ENCODE data around the gene ATXN7.

ATXN7 gene

DNA sequence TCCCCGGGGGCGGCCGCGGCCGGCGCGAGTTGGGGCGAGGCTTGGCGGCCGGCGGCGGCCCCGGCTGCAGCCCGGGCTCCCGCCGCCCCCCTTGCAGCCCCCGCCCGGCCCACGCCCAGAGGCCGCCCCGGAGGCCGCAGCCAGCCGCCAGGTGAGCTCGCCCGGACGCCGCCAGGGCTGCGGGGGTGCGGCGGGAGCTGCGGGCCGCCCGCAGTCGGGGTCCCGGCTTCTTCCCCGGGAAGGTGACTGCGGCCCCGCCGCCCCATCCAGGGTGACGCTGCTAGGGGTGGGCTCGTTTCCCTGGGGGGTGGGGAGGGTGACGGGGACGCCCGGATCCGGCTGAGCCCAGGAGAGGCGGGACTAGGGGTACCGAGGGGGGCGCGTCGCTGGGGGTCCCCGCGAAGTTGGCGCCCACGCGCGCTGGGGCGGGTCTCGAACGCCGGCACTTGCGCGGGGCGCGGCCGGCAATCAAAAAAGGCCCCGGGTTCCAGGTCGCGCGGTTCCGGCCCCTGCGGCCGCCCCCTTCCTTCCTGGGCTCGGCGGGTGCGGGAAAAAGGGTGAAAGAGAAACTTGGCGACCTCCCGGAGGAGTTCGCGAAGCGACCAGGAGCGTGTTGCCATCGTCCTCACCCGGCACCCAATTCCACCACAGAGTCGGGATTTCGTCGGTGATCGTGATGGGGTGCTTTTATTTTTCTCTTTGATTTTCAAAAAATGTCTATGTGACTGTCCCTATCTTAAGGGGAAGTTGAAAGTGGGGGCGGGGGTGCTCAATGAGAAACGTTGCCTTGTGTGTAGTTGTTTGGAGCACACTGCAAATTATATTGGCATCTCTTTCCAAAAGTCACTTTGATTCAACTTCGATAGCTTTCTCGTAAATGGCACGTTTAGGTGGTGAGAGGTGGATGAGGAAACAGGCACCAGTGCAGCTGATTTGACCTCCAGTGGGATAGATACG lies 619 bp downstream of the ATXN7 start:
- DNase-seq (ENCODE audit: low read depth), result no peak

DNA sequence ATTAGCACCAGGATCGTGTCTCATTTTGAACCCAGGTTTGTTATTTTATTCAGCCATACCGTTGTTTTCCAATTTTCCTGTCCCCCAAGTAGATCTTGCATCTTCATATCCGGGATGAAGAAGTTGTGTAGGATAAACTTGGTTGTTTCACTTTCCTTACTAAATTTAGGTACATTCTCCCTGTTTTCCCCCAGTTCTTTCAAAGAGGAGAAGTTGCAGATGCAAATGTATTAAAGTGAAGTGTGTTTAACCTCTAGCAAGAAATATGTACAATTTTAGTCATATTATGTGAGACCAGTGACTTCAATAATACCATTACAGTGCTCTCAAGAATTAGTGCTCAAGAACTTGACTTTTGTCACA lies 1.3 kb downstream of the ATXN7 start:
- DNase-seq (ENCODE audit: low read depth), result no peak

DNA sequence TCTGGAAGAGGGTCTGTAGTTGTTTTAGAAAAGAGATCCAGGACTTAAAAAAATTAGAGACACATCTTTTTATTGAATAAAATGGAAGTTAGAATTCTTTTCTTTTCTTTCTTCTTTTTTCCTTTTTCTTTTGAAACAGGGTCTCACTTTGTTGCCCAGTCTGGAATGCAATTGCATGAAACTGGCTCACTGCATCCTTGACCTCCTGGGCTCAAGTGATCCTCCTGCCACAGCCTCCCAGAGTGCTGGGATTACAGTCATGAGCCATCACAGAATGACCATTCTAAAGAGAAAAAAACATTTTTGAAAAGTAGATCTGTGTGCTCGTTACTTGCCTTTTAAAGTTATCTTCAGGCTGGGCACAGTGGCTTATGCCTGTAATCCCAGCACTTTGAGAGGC lies 3.6 kb downstream of the ATXN7 start:
- no peak for DNase-seq (ENCODE audit: low read depth)

DNA sequence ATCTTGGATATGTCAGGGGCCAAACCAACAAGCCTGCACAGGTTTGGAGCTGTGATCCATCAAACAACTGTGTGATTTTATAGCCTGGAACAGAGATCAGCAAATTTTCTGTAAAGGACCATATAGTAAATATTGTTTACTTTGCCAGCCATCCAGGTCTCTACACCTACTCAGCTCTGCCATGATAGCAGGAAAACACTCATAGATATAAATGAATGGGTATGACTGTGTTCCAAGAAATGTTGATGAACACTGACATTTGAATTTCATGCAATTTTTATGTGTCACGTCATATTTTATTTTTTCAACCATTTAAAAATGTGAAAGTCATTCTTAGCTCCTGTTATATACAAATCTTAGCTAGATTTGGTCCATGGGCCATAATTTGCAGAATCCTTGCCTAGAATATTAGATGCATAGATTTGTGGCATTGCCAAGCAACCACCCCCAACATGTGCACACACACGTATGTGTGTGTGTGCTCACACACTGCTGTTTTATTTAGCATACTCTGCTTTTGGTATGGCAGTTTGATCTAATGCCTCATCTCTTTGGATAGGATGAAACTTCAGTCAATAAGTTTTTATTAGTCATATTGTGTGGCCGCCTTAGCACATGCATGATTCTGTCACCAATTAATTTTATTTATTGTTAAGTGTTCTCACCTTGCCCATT lies 6.4 kb downstream of the ATXN7 start:
- DNase-seq (ENCODE audit: low read depth), result no peak

DNA sequence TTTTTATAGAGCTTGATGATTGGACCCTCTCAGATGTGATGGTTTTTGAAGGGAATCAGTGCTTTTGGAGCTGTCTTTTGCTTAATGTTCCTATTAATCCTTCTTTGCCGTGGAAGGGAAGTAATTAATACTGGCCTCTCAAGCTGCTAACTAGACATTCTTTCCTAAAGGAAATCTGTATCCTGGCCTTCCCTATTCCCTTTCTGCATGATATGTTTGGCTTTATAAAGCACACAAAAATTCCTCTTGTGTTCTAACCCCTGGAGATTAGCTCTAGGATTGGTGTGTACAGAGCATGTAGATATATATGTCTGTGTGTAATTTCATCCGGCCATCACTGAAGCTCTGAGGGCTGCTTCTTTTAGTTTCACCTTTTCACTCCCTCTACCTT lies 6.9 kb downstream of the ATXN7 start:
- DNase-seq (ENCODE audit: low read depth), result no peak

DNA sequence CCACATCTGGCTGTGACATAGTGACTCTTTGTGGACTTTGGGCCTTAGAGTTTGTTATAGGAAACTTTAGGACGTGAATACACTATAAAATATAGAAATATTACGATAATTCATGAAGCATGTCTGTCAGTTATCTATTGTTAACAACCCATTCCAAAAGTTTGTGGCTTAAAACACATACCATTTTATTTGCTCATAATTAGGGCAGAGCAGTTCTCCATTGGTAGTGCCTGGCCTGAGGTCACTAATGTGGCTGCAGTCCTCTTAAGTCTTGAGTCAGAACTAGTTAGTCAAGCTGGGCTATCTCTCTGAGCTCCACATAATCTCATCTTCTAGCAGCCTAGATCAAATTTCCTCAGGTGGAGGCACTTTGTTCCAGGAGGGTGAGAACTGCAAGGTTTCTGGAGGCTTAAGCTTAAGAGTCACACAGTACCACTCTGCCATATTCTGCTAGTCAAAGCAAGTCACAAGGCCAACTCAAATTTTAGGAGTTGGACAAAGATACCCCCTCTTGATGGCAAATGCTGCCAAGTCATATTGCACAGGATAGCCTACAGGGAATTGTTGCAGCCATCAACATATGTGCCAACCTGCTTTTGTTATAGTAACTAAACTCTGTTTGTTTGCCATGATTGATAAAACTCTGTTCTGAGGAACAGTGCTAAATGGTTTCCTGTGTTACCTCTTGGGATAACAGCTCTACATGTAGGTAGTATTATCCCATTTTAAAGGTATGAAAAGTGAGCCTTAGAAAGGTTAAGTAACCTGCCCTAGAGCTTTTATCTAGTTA lies 8.7 kb downstream of the ATXN7 start:
- DNase-seq (ENCODE audit: low read depth), result peak; percentile 28

DNA sequence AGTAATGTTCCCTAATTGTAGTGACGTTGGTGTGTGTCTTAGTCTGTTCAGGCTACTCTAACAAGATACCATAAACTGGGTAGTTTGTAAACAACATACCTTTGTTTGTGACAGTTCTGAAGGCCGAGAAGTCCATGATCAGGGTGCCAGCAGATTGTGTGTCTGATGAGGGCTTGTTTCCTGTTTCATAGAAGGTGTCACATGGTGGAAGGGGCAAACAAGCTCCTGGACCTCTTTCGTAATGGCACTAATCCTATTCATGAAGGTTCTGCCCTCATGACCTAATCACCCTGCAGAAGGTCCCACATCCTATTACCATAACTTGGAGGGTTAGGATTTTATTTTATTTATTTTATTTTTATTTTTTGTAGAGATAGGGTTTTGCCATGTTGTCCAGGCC lies 11.1 kb downstream of the ATXN7 start:
- DNase-seq (ENCODE audit: low read depth), result no peak

DNA sequence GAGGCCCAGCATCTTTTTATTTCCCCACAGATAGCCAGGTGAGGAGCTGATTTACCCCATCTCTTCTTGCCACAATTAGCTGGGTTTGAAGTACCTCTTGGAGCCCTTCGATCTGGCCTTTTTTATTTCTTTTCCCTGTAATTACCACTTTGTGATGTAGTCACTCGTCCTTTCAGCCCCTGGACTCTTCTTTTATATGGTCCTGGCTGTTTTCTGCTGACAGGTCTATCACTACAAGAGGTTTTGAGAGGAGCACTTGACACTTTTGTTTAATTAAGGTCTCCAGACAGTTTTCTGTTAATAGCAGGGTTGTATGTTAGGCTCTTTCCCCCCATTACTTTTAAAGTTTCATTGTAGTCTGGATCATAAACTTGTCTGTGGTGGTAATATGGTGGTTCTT lies 11.8 kb downstream of the ATXN7 start:
- no peak for DNase-seq (ENCODE audit: low read depth)

DNA sequence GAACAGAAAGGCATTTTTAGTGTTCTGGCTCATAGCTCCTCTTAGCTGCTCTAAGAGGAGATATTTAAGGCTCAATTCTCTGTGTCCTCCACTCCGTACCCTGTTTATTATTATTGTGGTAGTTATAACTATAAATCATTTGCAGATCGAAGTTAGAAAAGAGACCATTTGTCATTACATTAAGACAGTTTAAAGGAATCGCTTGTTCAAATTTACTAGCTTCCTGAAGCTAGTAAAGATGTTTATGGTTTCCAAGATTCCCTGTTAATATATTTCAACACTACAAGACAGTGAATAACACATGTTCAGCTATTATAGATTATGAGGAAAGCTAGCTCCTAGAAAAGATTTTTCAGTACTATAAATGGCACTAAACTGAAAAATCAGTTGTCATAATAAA lies 12.6 kb downstream of the ATXN7 start:
- DNase-seq (ENCODE audit: low read depth), result no peak

DNA sequence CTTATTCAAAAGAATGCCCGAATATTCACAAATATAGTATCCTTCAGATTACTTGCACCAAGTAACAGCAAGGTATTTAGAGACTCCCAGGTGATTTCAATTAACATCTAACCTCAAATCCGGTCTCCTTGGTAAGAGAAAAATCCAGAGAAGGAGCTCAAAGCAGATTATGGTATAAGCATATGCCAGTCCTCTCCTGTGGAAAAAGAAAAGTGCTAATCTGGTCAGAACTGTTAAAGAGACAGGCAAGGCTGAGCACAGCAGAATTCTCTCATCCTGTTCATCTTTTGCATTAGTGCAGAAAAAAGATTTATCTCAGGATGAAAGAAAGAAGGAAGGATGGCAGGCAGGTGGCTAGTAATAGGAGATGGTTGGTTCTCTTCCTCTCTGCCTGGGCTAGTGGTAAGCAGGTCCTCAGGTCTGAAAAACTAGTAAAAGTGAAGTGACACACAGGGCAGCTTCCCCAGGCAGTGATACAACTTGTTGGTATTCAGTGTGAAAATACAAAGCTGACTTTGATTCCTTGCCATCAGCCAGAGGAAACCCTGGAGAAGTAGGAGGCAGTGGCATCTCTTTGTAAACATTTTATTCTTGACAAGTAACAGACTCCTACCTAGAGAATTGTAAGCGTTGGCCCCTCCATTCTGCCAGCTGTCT lies 14.2 kb downstream of the ATXN7 start:
- DNase-seq (ENCODE audit: low read depth), result no peak

DNA sequence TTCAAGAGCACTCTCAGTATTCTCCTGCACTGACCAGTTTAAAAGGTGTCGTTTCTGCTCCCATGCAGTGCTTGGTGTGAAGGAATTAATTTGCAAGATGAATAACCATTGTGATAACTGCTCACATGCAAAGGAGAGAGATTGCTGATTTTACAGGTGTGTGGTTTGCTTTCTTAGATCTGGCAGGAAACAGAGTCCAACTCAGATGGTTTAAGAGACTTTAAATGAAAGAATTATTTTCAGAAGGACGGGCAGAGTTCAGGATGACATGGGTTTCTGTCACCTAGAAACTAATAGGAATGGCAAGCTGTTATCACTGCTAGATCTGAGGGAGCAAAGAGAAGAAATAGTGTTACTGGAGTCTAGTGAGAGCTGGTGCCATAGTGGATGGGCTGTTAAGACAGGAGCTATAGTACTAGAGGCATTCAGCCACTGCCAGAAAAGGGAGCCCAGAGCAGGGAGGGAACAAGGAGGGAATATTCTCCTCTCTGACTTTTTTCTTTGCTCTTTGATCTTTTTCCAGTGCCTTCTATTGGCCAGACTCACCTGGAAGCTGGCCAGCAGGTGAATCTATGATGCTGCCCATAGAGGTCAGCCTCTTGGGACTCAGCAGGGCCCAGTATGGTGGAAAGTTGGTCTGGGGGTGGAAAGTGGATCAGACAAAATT lies 14.9 kb downstream of the ATXN7 start:
- no peak for DNase-seq (ENCODE audit: low read depth)

DNA sequence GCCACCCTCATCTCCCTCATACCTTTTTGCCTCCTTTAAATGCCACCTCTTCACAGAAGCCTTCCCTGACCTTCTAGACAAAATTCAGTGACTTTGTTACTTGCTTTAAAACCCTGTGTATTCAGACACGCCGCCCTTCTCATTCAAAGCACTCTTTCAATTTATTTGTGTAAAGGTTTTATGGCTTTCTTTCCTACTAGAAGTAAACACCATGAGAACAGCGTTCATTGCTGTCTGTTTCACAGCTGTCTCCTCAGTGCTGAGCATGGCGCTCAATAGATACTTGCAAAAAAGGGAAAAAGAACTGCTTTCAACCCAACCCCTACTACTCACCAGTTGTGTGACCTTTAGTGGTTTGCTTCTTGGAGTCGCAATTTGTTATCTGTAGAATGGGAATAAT lies 17.0 kb downstream of the ATXN7 start:
- DNase-seq (ENCODE audit: low read depth), result no peak

DNA sequence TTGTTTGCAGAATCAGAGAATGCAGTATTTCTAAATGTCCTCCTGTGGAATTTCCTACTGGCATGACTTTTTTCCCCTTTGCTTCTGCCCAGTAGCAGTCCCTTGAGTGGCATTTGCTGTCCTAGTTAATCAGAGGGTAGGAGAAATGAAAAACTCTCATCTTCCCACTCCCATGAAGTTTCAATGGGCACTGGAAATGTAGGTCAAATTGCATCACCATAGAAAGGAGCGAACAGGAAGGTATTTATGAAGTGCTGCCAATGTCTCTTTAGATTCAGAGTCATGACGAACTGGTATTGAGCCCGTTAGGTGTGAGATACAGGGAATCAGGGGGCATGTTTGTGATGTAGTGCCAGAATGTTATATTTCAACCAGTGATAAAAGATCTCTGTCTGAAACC lies 23.2 kb downstream of the ATXN7 start:
- DNase-seq (ENCODE audit: low read depth), result no peak

DNA sequence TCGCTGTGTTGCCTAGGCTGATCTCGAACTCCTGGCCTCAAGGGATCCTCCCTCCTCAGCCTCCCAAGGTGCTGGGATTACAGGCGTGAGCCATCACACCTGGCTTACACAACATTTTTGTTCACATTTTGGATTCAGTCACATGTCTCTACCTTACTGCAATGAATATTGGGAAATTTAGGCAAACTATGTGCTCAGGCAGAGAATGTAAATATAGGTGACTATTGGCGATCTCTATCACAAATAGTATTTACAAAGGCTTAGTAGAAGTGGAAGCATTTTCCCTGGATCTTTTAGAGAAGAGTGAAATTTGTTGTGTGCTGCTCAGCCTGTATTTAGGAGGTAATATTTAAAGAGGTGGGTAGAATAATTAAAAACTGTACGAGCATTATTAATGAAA lies 27.9 kb downstream of the ATXN7 start:
- DNase-seq (ENCODE audit: low read depth), result no peak

DNA sequence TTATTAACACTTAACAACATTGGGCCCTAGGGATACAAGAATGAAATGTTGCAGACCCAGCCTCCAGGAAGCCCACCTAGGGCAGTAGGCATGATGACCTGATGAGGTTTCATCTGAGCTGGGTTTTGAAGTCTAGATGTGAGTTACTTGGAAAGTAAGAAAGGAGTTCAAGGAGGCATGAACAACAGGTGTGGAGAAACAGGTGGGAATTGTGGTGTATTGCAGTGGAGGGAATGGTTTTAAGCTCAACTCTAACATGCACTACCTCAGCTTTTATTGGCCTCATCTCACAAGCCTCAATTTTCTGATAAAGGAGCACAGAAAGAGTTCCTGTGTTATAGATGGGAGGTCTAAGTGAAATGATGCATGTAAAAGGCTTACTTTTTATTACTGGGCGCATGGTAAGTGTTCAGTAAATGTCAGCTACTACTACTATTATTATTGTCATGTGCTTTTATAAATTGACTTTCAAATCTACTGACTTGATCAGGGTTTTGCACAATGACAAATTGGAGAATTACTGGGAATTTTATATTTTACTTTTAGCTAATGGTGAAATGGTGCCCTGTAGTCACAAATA lies 29.2 kb downstream of the ATXN7 start:
- DNase-seq (ENCODE audit: low read depth), result no peak

DNA sequence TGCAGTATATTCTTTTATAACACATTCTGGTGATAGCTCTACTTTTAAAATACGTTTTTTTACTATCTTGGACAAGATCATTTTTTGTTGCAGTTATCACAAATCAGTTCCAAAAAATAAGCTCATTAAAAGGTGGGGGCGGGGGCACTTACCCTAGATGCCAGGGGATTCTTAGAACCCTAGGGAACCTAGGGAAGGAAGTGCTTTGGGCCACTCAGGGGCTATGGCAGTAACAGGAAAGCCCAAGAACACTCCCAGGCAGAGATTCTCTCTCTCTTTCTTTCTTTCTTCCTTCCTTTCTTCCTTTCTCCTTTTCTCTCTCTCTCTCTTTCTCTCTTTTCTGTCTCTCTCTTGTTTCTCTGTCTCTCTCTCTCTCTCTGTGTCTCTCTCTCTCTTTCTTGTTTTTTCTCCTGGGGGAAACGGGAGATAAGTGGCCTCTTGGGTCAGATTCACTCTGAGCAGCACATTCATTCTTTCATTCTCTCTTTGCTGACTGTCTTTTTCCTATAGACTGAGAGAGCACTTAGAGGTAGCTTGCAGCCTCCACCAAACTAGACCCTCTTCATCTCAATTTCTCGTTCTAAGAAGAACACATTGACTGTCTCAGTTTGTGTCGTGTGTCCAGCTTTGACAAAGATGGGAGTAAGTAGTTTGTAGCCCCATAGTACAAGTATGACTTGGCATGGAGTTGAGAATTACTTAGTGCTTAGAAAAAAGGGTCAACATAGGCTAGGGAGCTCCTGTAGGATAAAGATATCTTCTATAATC lies 31.9 kb downstream of the ATXN7 start:
- DNase-seq (ENCODE audit: low read depth), result no peak

DNA sequence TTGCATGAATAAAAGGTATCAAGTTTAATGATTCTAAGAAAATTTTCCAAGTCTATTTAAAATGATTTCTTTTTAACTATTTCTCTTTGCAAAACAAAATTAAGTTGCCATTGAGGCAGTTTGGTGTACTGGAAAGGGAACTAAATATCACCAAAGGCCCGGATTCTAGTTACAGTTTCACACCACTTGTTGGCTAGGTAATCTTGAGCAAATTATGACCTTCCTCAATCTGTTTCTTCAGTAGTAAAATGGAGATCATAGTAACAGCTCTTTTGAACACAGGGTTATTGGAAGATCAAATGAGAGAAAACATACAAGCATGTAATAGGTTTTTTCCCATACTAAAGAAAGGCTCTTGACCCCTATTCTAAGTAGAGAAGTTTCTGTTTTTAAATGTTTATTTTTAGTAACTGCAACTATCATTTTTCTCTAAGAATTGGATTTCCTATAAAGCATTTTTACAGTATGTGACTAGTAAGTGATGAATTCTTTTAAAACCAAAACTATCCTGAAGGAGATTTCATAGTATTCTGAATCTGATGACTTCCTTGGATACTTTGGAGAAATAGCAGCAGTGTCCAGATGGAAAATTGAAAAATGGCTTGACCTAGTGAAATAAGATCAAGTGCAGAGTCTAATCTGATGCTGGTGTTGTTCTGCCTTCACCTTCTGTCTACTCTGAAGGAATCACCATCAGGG lies 32.8 kb downstream of the ATXN7 start:
- no peak for DNase-seq (ENCODE audit: low read depth)

DNA sequence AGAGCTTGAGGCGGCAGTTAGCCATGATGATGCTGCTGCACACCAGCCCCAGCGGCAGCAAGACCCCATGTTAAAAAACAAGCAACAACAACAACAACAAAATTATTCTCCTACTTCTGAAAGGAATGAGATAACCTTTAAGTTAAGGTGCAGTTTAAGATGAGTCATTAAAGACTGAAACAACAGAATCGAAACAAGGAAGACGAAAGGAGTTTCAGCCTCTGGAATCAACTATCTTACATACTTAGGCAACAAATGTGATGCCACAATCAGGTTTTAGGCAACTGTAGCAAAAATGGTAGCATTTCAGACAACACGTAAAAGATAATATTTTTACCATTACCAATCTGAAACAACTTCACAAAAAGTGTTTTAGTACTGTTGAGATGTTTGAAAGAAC lies 36.3 kb downstream of the ATXN7 start:
- no peak for DNase-seq (ENCODE audit: low read depth)

DNA sequence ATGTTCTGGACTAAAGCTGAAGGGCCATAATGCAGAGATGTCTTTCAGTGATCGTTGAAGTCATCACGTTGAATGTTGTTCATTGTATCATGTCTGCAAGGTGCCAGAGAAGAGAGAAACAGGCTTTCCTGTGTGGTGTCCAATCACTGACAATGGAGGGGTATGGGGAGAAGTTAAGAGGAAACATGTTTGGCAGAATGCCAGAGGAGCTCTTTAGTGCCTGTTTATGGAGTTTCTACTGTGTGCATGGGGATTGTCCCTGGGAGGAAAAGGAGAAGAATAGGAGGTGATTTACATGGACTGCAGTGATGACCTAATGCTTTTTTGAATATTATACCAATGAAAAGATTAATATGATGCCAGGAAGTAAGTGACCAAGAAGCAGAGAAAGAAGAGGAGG lies 36.8 kb downstream of the ATXN7 start:
- no peak for DNase-seq (ENCODE audit: low read depth)
